RCC 7860 (cell line): Measurements from ENCODE around the gene EPYC.
"Not testable (repeated sequence)": the region's sequence is repeated elsewhere in the genome, so short reads cannot be mapped to it uniquely, and the experiment has no call there.

Experiments used
- DNase-seq: peaks from one replicate; pipeline ENCODE4 v3.0.0-alpha.2; 2015; ENCODE audit warnings: low spot score
- FAIRE-seq: peaks from 2 replicates; lab custom pipeline; 2012; peaks lifted over from hg19 to GRCh38; lab: Jason Lieb, UNC

The EPYC gene

GRCh38 chr12:90995010-90995409, 9.8 kb downstream of the EPYC start:
- FAIRE-seq (no peak), DNase-seq (no peak)

DNA sequence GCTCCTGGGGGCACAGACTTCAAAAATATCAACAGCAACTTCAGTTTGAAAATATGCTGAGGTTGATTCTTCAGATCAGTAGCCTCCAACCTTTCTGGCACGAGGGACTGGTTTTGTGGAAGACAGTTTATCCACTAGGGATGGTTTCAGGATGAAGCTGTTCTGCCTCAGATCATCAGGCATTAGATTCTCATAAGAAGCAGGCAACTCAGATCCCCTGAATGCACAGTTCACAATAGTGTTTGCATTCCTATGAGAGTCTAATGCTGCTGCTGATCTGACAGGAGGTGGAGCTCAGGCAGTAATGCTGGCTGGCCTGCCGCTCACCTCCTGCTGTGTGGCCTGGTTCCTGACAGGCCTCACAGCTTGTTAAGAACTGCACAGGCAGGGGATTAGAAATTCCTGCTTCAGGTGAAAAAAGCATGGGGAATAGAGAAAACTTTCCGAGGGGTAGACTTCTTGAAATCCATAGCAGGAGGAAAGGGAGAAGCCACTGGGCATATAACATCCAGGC, 12.8 kb downstream of the EPYC start:
- DNase-seq: no peak
- FAIRE-seq: no peak

DNA sequence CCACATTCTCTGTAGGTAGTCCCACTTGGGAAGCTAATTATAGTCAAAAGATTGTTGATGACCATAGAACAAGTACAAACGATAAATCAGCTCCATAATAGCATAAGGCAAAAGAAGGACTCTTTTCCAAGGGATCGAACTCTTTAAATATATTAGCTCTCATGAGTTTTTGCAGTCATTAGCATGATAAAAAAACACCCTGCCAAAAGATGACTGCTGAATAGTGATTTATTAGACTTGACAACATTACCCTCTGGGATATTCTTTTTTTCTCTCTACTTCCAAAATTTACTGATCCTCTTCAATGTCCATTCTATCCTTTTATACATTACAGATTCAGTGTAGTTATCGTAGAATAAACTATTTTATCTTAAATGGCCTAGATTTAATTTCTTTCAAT, 14.2 kb downstream of the EPYC start:
- no peak for FAIRE-seq

GRCh38 chr12:90989686-90990111, 15.1 kb downstream of the EPYC start:
- FAIRE-seq (no peak), DNase-seq (no peak)

More for the DNA sequence above, 14.2 kb downstream of the EPYC start:
- DNase-seq: no peak

- DNase-seq (no peak), FAIRE-seq (no peak)
These were observed 17.3 kb downstream of the EPYC start for GRCh38 chr12:90987520-90987919.

DNA sequence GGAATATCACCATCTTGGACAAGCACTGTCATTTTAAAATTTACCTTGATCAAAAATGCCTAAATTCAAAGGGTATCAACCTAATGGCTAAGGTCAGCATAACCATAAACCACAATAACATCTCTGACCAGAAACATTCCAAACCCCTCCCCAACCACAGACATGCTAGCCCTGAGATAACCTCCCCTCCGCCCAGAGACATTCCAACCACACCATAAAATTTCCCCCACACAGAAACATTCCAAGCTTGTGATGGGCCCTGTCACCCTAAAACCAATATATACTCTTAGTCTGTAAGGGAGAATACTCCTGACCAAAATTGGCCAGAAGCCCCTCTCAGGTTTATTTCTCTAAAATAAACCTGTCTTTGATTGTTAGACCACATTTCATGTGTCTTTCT, 17.7 kb downstream of the EPYC start:
- FAIRE-seq (peak; percentile 45), DNase-seq (peak; percentile 48)

DNA sequence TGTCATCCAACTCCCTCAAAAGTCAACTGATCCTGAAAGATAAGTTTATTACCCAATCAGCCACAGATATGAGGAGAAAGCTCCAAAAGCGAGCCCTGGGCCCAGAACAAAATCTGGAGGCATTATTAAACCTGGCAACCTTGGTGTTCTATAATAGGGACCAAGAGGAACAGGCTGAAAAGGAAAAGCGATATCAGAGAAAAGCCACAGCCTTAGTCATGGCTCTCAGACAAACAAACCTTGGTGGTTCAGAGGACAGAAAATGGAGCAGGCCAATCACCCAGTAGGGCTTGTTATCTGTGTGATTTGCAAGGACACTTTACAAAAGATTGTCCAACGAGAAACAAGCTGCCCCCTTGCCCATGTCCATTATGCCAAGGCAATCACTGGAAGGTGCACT, 19.4 kb downstream of the EPYC start:
- FAIRE-seq, DNase-seq: not testable (repeated sequence)

DNA sequence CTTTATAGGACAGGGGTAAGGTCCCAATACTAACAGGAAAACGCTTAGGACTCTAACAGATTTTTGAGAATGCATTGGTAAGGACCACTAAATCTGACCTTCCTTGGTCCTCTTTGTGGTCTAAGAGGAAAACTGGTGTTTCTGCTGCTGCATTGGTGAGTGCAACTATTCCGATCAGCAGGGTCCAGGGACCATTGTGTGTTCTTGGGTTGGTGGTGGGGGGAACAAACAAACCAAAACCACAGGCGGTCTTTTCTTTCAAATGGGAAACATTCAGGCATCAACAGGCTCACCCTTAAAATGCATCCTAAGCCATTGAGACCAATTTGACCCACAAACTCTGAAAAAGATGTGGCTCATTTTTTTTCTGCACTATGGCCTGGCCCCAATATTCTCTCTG, 20.7 kb downstream of the EPYC start:
- no peak for DNase-seq
- FAIRE-seq: no peak

DNA sequence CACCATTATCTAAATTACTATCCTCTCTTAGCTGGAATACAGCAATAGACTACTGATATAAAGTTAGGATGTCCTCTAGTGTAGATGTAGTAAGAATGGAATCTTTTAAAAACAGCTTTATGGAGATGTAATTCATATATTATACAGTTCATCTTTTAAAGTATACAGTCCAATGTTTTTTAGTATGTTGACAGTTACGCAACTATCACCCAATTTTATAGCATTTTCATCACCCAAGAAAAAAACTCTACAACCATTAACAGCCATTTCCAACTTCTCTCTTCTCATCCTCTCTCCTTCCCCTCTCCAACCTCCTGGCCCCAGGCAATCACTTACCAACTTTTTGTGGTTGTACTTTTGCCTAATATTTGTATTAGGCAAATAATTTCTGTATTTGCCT, 22.6 kb downstream of the EPYC start:
- FAIRE-seq (no peak), DNase-seq (no peak)

GRCh38 chr12:90979951-90980350, 24.8 kb downstream of the EPYC start:
- FAIRE-seq (no peak), DNase-seq (no peak)

DNA sequence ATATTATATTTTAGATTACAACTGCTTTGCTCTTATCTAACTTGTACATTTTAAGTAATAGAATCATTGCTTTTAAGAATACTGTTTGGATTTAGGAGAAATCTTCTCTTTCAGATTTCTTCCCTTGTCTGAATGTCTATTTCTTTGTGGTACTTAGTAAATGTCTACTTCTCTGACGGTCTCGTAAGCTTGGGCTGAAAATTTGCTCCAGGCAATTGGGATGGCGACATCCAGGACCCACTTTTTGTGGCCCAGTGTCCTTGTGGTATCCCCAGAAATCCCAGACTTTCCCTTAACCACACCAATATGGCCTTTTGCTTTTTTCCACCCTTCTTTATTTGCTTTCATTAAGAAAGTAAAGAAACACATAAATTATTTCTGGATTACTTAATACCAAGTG, 25.8 kb downstream of the EPYC start:
- no peak for DNase-seq
- FAIRE-seq: no peak

GRCh38 chr12:90978117-90978770, 26.5 kb downstream of the EPYC start:
- peak; percentile 34 for DNase-seq
- peak; percentile 69 for FAIRE-seq

DNA sequence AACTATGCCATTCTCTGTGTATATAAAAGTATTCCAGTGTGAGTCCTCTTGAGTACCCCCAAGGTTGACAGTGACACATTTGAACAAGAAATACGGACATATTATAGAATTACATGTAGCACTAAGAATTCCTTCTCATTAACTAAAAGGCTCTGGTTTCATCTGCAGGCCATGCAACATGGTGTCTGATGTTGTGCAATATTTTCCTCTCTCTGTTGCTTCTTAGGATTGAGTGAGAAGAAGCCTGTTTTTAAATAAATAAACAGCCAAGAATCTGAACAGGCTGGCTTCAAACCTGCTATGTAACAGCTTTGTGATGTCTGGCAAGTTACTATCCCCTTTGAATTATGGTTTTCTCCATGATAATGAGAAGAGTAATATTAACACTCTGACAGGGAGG, 27.5 kb downstream of the EPYC start:
- FAIRE-seq: no peak
- no peak for DNase-seq

- FAIRE-seq: no peak
- DNase-seq: peak; percentile 23
These were observed 30.5 kb downstream of the EPYC start for GRCh38 chr12:90974286-90974685.

- DNase-seq (no peak), FAIRE-seq (no peak)
These were observed 32.5 kb downstream of the EPYC start for GRCh38 chr12:90972226-90972625.

- FAIRE-seq (no peak), DNase-seq (no peak)
These were observed 33.9 kb downstream of the EPYC start for GRCh38 chr12:90970911-90971310.

DNA sequence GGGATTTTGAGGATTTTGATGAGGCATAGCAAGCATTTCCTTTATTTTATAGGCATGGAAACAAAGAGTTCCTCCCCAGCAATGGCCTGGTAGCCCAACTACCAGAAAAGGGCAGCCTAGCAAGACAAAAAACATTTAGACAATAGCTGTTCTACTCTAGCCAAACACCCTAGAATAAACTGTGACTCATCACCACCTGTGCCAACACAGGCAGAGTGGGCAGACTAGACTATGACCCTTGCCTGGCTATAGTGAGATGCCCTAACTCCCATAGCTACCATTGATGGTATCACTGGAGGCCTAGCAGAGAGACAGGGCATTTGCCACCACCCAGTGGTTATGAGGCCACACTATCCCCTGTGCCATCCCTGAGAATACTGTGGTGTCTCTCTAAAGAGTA, 34.3 kb downstream of the EPYC start:
- FAIRE-seq (no peak), DNase-seq (peak; percentile 5)

GRCh38 chr12:90969851-90970250, 34.9 kb downstream of the EPYC start:
- DNase-seq (no peak), FAIRE-seq (no peak)

DNA sequence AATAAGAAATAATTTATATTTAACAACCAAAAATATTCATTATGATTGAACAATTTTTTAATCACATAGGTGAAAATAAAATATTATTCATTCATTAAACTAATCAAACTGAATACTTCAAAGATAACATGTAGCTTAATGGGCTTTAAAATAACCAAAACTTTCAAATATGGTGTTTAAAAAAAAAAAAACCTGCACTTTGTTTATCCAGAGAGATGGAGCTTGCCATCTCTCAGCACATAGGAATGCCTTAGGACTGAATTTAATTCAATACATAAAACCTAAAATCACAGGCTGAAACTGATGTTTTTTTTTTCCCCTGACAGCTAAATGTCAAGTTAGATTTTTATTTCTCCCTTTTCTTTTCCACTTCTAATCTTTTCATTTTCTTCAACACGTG, 35.4 kb downstream of the EPYC start:
- DNase-seq (no peak), FAIRE-seq (no peak)

GRCh38 chr12:90965204-90965603, 39.6 kb downstream of the EPYC start:
- DNase-seq: no peak
- no peak for FAIRE-seq

DNA sequence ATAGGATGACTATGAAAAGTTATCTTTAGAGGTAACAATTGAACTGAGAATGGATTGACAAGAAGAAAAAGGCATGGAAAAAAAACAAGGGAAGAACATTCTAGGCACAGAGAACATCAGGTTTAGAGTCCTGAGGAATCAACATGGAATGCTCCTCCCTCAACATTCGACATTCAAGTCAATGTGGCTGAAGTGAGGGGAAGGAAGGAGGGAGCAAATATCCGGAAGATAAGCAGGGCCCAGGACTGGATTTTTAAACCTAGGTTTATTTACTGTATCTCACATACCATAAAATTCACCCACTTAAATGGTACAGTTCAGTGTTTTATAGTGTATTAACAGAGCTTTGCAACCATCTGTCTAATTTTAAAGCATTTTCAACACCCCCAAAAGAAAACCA, 40.2 kb downstream of the EPYC start:
- no peak for DNase-seq
- FAIRE-seq: no peak

DNA sequence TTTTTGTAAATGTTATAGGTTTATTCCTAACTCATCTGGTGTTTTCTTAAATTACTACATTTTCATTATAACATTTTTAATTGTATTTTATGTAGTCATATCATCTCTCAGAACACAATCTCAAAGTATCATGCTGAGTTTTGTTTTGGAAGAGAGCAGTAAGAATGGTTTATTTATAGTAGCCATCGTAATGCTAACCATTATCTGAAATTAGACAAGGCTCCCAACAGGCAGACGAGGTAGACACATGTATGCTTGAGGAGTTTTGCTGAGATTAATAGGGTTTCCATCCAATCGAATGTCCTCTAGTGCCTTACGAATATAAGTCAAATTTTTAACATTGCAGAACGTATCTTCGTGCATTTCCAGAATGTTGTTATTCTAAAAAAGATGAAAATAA, 40.8 kb downstream of the EPYC start:
- no peak for DNase-seq
- FAIRE-seq: no peak

- FAIRE-seq (no peak), DNase-seq (no peak)
These were observed 43.6 kb downstream of the EPYC start for GRCh38 chr12:90961154-90961553.
